Measurements from ENCODE around the gene VPS13C.
"Not testable (repeated sequence)": the region's sequence is repeated elsewhere in the genome, so short reads cannot be mapped to it uniquely, and the experiment has no call there.

Gene VPS13C

DNA sequence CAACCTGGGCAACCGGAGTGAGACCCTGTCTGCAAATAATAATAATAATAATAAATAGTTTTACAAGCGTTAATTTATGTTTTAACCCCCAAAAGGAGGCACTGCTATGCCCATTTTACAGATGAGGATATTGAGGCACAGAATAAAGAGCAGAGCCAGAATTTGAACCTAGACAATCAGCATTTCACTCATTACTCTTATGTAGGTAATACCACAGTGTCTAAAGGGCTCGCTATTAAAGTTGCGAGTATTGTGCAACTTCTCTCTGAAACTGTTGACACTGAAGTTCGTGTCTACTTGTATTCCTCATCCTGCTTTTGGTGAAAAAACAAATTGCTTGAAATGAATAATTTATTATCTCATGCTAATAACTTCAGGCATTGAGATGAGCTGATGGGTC lies 9.3 kb upstream of the VPS13C start:
- no peak for DNase-seq (ENCODE audit: low read depth)

DNA sequence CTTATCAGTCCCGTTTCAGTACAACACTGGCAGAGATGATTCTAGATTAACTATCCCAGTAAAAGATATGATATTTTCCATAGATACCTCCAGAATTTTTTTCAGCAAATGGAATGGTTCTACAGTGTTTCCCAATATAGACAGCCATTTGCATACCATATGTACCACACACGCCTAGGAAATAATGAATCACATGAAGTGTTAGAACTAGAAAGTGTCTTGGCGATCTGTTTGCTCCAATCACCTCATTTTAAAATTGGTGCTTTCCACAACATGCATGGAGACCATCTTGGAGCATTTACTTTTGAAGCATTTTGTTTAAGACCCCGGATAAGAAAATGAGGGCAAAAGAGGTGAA lies 8.5 kb upstream of the VPS13C start:
- no peak for DNase-seq (ENCODE audit: low read depth)

DNA sequence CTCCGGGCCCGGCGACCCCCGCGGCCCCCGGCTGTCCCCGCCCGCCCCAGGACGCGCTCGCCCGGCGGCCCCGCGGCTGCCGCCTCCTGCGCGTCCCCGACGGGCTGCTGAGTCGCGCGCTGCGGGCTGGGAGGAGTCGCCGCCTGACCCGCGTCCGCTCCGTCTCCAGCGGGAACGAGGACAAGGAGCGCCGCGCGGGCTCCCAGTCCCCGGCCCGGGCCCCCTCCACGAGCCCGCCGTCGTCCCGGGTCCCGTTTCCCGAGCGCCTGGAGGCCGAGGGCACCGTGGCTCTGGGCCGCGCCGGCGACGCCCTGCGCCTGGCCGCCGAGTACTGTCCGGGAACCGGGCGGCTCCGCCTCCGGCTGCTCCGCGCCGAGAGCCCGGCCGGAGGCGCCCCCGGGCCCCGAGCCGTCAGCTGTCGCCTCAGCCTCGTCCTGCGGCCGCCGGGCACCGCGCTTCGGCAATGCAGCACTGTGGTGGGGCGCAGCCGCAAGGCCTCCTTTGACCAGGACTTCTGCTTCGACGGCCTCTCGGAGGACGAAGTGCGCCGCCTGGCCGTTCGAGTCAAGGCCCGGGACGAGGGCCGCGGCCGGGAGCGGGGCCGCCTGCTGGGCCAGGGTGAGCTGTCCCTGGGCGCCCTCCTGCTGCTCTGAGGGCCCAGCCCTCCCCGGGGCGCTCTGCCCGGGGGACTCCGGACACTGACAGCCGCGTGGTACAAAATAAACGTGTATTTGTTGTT lies 8.0 kb upstream of the VPS13C start:
- DNase-seq (ENCODE audit: low read depth), result peak; percentile 1

DNA sequence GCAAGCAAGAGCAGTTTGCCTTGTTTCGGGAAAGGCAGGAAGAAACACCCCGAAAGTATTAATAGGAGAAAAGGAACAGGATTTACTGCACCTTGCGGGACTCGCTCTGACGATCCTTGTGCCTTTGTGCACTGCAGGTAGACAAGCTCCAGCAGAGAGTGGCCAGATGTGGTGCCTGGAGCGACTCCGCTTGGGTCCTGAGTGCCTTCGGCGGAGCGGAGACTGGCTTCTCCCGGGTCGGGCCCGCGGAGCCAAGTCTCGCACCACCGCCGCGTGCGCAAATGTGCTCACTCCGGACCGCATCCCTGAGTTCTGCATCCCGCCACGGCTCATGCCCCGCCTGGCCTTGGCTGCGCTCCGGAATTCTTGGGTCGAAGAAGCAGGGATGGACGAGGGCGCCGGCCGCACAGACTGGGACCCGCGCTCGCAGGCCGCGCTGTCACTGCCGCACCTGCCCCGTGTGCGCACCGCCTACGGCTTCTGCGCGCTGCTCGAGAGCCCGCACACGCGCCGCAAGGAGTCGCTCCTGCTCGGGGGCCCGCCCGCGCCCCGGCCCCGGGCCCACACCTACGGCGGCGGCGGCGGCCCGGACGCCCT lies 7.3 kb upstream of the VPS13C start:
- DNase-seq (ENCODE audit: low read depth), result no peak

DNA sequence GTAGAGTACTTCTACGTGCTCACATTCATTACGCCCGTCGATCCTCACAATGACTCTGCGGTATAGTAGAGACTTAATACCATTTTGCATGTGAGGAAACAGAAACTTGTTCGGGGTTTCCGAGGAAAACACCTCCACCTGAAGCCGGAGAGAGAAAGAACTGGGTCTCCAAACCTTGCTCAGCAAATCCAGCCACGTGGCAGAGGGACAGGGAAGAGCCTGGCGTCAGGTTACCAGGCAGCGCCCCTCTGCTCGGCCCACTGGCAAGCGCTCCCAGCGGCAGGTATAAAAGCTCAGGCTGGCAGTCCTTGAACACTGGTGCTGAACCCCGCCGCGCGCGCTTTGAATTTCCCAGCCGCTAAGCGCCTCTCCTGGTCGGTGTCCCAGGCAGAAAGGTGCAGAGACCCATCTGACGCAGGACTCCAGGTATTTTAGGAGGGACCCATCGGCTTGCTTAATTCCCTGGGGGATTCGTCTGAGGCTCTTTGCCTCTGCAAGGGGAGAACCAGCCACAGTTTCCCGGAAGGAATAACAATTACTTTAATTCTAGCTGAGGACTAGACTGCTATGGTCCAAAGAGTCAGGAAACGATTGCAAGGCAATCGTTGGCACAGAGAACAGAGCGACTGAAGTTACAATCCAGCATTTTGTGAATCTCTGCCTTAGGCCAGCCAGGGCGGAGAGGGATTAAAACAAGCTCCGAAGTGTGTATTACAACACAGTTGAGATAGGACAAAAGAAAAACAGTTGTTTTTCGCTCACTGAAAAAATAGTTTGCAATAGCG lies 6.6 kb upstream of the VPS13C start, which contains the start of gene C2CD4A:
TSS of gene C2CD4A (plus strand) at position 315 of the 785 bp plus-strand sequence. CDS start 637 bp downstream, outside the sequence.
- peak; percentile 42 for DNase-seq (ENCODE audit: low read depth)

DNA sequence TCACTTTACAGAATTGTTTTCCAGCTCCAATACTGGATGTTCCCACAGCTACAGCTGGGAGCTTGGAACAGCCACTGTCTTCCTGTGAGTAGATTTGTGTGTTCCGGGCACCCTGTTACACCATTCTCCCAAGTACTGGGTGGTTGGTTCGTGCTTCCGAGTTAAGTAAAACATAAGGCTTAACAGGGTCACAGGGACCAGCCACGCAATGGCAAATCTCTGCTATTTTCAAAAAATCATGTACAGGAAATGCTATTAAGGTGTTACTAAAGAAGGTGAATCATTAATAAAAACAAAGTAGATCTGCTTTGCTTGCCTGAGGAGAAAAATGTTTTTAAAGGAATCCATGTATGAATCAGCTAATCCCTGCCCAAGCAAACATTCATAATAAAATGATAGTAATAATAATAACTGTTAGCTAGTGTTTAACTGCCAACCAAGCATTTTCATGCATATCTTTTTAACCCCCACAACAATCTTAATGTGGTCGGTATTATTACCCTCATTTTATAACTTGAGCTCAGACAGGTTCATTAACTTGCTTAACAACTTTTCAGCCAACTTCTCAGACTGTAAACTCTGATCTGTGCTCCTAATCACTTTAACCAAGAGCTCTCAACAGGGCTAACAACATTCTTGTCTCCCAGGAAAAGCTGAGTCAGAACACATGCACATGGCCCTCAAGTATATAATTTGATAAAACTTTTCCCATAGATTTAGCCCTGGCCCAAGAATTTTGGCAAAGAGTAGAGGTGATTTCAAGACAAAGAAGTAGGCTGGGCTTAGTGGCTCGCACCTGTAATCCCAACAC lies 3.8 kb upstream of the VPS13C start:
- DNase-seq (ENCODE audit: low read depth), result no peak

DNA sequence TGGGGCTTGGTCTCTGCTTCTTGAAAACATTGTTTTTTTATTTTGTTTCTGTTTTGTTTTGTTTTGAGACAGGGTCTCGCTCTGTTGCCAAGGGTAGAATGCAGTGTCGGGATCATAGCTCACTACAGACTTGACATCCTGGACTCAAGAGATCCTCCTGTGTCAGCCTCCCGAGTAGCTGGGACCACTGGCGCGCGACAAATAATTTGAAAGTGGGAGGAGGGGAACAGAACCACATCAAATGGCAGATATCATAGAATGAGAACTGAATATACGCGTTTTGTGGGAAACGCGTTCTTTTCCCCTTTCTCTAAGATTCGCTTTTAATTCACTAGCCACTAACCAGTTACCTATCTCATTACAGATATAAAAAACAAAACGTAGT lies 641 bp upstream of the VPS13C start:
- DNase-seq (ENCODE audit: low read depth), result no peak

DNA sequence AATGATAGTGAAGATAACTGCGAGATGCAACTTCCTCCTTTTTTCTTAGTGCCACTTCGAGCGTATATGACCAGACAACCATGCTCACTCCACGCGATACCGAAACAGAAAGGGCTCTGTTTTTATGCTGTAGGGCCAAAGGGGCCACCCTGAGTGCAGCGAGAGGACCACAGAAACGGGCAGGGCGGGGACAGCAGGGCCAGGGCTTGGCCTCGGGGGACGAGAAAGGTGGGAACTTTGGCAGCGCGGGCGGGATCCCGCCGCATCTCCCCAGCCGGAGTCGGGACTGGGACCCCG lies 483 bp downstream of the VPS13C start:
- DNase-seq (ENCODE audit: low read depth), result peak; percentile 46

DNA sequence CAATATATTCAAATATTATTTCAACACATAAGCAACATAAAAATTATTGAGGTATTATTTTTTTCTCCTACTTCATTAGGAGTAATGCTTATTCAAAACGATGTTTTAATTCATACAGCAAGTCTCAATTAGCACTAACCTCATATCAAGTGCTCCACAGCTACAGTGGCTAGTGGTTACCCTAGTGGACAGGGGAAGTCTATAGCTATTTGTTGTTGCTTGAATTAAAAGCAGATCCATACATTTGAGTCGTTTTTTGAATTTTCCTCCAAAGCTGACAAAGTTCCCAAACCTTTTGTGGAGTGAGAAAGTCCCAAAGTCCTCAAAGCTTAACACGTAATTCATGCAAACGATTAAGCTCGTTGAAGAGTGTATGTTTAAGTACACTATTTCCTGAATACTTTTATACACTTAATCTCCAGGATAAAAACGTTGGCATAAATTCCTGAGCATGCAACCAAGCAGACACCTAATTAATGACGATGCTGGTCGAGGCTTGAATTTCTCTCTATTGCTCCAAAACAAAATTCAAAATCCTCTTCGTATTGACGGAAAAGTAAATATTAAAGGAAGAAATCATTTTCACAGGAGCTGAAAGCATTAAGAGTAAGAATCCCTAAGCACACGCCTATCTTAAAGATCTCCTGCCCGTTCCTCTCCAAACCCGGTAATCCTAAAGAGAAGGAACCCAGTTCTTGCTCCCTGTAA lies 985 bp downstream of the VPS13C start:
- DNase-seq (ENCODE audit: low read depth), result no peak

DNA sequence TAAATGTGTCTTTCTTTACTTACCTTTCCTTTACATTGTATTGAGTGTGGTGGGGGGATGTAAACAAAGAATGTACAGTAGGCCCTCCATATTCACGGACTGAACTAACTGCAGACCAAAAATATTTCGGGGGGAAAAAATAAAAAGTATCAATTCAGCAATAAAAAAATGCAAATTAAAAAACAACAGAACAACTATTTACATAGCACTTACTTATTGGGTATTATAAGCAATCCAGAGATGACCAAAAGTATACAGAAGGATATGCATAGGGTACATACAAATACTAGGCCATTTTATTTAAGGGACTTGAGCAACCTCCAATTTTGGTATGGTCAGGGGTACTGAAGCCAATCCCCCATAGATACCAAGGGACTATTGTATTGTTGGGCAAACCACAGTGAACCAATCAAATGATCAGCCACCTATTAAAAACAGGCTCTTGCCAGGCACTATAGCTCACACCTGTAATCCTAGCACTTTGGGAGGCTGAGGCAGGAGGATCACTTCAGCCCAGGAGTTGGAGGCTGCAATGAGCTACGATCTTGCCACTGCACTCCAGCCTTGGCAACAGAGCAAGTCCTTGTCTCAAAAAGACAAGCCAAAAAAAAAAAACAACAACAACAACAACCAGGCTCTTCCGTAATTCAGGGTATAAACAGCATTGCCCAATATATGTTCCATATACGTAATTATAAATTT lies 1.8 kb downstream of the VPS13C start:
- DNase-seq (ENCODE audit: low read depth), result no peak

DNA sequence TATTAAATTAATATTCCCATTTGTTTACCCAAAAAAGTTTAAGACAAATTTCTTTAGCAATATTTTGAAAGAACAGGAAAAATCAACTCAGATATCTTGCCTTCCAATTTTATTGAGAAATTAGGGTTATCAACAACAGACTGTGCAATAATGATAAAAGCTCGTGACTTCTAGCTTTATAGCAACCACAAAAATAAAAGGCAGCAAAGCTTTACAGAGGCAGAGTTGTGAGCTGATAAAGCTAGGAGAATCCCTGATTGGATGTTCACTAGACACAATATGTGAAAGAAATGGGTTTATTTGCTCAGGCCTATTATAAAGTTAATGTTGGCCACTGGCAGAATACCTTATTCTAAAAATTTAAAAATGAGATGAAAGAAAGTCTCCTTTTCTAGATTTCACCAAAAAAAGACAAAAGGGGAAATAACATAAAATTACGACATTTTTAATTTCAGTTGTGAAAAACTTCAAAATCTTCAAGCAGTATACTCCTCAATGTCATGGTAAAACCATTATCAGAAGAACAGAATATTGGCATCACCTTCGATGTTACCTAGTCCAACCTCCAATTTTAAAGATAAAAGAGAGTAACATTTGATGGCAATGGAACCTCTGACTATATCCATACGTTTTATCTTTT lies 2.8 kb downstream of the VPS13C start:
- no peak for DNase-seq (ENCODE audit: low read depth)

DNA sequence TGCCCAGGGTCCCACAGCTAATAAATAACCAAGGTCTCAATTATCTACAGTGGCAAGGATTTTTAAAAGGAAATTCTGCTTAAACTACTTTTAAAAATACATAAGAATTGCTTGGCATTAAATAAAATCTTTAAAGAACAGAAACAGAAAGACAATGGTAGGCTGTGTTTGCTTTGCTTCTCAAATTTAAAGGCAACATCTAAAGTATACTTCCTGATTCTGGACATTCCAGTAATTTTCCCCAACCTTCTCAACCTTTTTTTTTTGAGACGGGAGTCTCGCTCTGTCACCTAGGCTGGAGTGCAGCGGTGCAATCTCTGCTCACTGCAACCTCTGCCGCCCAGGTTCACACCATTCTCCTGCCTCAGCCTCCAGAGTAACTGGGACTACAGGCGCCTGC lies 5.3 kb downstream of the VPS13C start:
- no peak for DNase-seq (ENCODE audit: low read depth)

DNA sequence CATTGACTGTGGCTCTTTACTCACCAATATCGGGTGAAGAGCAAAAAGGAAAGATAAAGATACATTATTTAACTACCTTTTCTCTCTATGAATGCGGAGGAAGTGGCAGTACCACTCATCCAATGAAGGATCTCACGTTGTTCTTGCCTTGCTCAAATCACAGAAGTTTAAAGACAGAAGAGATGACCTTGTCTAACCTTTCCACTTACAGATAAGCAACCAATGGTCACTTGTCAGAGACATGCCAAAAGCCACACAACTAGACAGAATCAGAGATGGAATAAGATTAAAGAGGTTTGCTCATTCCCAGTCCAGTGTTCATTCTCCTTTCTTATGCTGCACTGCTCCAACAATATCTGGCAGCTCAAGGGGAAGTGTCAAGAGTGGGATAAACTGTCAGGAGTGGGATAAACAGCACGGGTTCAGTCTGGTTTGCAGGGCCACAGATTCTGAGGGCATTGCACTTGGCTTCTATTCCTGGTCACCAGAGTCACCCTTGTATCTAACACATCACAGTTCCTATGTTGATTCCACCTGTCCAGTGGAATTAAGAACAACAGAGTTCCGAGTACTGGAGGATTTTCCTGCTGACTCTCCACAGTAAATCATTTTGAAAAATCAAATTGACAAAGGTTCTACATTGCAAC lies 6.7 kb downstream of the VPS13C start:
- DNase-seq (ENCODE audit: low read depth), result no peak

DNA sequence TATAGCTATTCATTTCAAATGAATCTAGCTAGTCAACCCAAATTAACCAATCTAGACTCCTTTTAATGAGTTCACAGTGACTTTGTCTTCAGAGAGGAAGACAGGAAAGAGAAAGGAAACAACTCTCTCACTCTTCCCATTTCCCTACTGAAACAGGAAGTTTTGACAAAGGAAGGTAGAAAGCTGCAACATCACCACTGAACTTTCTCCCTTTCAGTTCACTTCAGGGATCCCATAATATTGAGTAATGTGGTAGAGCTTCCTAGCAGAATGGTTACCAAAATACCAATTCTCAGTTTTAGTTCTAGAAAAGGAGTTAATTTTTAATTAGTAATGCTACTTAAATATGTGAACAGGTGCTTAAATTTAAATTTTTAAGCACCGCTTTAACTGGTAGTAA lies 7.5 kb downstream of the VPS13C start:
- DNase-seq (ENCODE audit: low read depth), result no peak

DNA sequence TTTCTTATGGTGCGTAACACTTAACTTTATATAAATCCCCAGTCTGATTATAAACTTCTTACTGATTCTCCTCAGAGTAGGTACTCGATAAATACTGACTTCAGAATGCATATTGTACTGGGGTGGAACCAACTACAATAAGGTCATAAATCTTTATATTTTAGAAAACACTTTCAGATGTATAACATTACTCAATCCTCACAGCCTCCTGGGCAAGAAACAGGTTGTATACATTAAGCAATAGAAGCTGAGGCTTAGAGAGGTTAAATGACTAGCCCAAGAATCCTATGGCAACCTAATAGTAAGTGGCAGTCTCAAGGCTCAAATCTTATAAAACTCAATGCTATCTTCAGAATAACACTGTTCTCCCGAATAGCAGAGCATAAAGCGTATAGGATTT lies 9.1 kb downstream of the VPS13C start:
- DNase-seq (ENCODE audit: low read depth), result no peak

DNA sequence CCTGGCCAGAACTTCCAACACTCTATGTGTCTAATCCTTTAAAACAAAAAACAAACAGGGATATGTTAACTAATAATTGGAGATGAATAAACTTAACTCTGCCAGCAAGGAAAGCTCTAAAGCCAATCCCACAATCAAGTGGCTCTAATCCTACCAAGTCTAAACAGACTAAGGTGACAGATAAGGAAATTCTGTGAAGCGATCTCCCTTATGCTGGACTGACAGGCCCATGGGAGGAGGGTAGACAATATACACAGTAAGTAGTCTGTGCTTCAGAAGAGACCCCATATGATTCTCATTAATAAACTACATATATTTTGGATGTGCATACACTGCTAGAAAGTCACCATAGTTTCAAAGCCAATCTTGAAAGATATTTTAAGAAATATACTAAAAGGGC lies 10.1 kb downstream of the VPS13C start:
- DNase-seq (ENCODE audit: low read depth), result no peak

DNA sequence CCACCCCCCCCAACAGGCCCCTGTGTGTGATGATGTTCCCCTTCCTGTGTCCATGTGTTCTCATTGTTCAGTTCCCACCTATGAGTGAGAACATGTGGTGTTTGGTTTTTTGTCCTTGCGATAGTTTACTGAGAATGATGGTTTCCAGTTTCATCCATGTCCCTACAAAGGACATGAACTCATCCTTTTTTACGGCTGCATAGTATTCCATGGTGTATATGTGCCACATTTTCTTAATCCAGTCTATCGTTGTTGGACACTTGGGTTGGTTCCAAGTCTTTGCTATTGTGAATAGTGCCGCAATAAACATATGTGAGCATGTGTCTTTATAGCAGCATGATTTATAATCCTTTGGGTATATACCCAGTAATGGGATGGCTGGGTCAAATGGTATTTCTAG lies 12.0 kb downstream of the VPS13C start:
- not testable (repeated sequence) for DNase-seq (ENCODE audit: low read depth)

DNA sequence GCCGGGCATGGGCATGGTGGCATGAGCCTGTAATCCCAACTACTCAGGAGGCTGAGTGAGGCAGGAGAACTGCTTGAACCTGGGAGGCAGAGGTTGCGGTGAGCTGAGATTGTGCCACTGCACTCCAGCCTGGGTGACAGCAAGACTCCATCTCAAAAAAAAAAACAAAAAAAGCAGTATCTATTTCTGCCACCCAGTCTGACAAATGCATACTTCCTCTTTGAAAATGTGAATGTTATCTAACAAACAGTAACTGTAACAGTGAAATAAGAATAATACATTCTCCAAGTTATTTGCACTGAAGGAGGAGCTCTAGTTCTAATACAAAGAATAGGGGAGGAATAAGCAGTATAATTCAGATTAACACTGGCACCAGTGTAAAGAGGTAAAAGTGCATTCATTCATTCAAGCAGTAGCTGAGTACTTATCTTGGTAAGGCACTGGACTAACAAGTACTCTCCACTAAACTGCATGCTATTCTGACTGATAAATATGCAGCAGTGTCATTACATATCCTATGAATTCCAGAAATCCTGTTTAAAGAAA lies 12.9 kb downstream of the VPS13C start:
- no peak for DNase-seq (ENCODE audit: low read depth)

DNA sequence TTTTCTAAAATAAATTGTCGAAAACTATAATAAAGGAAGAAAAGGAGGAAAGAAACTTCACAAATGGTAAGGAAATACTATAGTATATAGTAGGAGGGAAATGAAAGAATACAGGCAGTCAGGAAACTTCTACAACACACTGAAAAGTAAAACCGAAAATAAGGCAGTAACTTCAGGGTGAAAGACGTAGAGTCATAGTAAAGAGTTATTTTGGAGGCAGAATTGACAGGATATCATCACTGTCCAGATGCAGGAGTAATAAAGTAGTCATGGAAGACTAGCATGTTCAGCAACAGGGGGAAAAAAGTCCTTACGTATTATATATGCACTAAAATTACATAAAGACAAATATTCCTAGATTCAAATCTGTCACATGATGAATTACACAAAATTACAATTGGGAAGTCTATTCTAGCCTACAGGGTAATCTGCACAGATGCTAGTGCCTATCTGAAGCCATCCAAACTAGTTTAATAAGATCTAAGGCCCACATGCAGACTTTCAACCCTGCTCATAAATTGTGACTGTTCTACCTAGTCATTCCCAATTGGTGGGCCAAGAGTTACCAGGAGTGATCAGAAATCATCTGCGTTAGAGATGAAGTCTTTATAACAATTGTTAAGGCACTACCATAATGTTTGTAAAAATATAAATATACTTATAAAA lies 14.0 kb downstream of the VPS13C start:
- no peak for DNase-seq (ENCODE audit: low read depth)

Measured in stimulated activated CD8-positive, alpha-beta memory T cell treated with anti-CD3 and anti-CD28 coated beads, Interleukin-4, amount 100 ng/mL, for 24 hours (primary cell).